ENCODE results near the gene FUOM. TPM values are rescaled to one million over a fixed set of nuclear protein-coding genes. Genes with fewer than 3 reads are reported as not detected.

The FUOM gene
- total and polyA plus RNA-seq, 9 of the 15 experiments (the other 6 are each of a cell fraction or from before 2014, with no cell fraction given), result 1.8 to 96.1 (median 27.0) TPM

- TF ChIP-seq BHLHE40 (IDR thresholded peaks at IDR 0.05; ENCODE audit: low read length) (no peak), ZNF699 (CRISPR knock-in tag; IDR thresholded peaks at IDR 0.05; ENCODE audit: insufficient replicate concordance) (no peak), ZNF318 (IDR thresholded peaks at IDR 0.05; ENCODE audit: borderline replicate concordance in 1 of 2, low read depth in 1 of 2) (no peak), PTTG1 (tag; IDR thresholded peaks at IDR 0.05; ENCODE audit: low read depth) (no peak), ZKSCAN1 (IDR thresholded peaks at IDR 0.05; ENCODE audit: low read depth, low read length) (no peak), ZNF175 (CRISPR knock-in tag; IDR thresholded peaks at IDR 0.05; ENCODE audit: low read depth) (no peak), HOMEZ (CRISPR knock-in tag; IDR thresholded peaks at IDR 0.05) (no peak; the same call in 1 of the 2 replicates), THAP12 (CRISPR knock-in tag; IDR thresholded peaks at IDR 0.05) (no peak), YY1 (IDR thresholded peaks at IDR 0.05; ENCODE audit: borderline replicate concordance in 1 of 3, control insufficient read depth in 1 of 3, extremely low read depth in 1 of 3, insufficient read depth in 3 of 3, insufficient read length in 1 of 3, insufficient replicate concordance in 2 of 3, low read depth in 1 of 3, low read length in 2 of 3) (peak in 2 of 3 experiments; percentile 63 to 66), IRF9 (tag; IDR thresholded peaks at IDR 0.05) (no peak), ZNF589 (CRISPR knock-in tag; IDR thresholded peaks at IDR 0.05; ENCODE audit: low read depth) (no peak), PTRF (tag; IDR thresholded peaks at IDR 0.05) (no peak)
Observed at GRCh38 chr10:133308421-133309099, 49.3 kb downstream of the FUOM start, which contains the start of the genes TUBGCP2 and ZNF511 (continued).

Data from K562 (cell line).